ENCODE results near the gene BCAM. TPM values are rescaled to one million over a fixed set of nuclear protein-coding genes. Genes with fewer than 3 reads are reported as not detected.
A peak's percentile ranks its signal among the peaks of the same experiment; 100 is the strongest.
"Not testable (repeated sequence)": the region's sequence is repeated elsewhere in the genome, so short reads cannot be mapped to it uniquely, and the experiment has no call there.

The BCAM gene
- total RNA-seq, 1 experiment from 2014 or later: 116 TPM

DNA sequence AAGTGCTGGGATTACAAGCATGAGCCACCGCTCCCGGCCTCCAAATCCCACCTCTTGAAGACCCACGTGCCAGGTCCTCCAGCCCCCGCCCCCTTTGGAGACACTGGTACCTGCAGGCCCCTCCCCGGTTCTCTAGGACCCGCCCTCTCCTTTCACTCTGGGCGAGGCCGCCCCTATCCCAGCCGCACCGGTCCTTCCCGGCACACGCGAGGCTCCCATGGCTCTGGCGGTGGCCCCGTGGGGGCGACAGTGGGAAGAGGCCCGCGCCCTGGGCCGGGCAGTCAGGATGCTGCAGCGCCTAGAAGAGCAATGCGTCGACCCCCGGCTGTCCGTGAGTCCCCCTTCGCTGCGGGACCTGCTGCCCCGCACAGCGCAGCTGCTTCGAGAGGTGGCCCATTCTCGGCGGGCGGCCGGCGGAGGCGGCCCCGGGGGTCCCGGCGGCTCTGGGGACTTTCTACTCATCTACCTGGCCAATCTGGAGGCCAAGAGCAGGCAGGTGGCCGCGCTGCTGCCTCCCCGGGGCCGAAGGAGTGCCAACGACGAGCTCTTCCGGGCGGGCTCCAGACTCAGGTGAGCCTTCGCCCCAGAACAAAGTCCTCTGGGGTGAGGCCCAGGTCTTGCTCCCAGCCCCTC is 31.1 kb upstream of the BCAM start, which contains the start of gene CBLC:
CBLC (plus strand) TSS at position 176 of the 633 bp plus-strand sequence; CDS start at position 218, 42 bp downstream.
- peak in 1 of 2 experiments; percentile 43 for DNase-seq (ENCODE audit: low read depth in 1 of 2, low spot score in 2 of 2)
- Histone ChIP-seq H3K27me3 (replicated peaks) (no peaks in the 10 kb centered on the region), H3K4me3 (no peak within 1 kb of the TSS), H3K4me1 (replicated peaks) (peaks cover 37% of the 10 kb centered on the region), H3K9me3 (replicated peaks) (no peaks in the 10 kb centered on the region), H3K27ac (0 out of 2 replicates have a peak within 1 kb of the TSS, but pooled peaks have one; percentile 75), H3K36me3 (no peaks in the 10 kb centered on the region)

DNA sequence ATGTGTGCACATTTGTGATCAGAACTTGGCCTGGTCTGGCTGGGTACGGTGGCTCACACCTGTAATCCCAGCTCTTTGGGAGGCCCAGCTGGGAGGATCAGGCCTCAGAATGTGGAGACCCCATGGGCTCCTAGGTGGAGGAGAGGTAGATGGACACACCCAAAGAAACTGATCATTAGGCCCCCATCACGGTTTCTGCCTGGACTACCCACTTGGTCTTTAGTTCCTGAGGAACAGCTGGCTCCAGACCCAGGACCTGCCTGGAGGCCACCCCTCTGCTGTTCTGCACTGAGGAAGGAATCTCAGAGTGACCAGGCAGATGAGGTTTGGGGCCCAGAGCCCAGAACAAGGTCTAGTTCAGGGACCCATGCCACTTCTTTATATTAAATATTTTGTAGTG is 29.8 kb upstream of the BCAM start:
- Histone ChIP-seq H3K36me3 (no peaks in the 10 kb centered on the region), H3K9me3 (replicated peaks) (no peaks in the 10 kb centered on the region), H3K4me3 (no peak overlapping the region), H3K27me3 (replicated peaks) (no peaks in the 10 kb centered on the region), H3K27ac (no peak overlapping the region), H3K4me1 (replicated peaks) (peaks cover 24% of the 10 kb centered on the region)
- no peak for DNase-seq (ENCODE audit: low read depth in 1 of 2, low spot score in 2 of 2)

DNA sequence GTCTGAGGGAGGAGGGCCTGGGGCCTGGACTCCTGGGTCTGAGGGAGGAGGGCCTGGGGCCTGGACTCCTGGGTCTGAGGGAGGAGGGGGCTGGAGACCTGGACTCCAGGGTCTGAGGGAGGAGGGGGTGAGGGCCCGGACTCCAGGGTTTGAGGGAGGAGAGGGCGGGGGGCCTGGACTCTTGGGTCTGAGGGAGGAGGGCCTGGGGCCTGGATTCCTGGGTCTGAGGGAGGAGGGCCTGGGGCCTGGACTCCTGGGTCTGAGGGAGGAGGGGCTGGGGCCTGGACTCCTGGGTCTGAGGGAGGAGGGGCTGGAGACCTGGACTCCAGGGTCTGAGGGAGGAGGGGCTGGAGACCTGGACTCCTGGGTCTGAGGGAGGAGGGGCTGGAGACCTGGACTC is 27.2 kb upstream of the BCAM start:
- H3K36me3 ChIP-seq; H3K4me1 ChIP-seq (replicated peaks); DNase-seq (ENCODE audit: low read depth in 1 of 2, low spot score in 2 of 2); H3K27me3 ChIP-seq (replicated peaks); H3K4me3 ChIP-seq; H3K27ac ChIP-seq; H3K9me3 ChIP-seq (replicated peaks): not testable (repeated sequence)

- peaks cover 6% of the 10 kb centered on the region for H3K4me1 ChIP-seq (replicated peaks)
- DNase-seq (ENCODE audit: low read depth in 1 of 2, low spot score in 2 of 2): no peak
- H3K27me3 ChIP-seq (replicated peaks): no peaks in the 10 kb centered on the region
- H3K27ac ChIP-seq: no peak overlapping the region
- no peaks in the 10 kb centered on the region for H3K36me3 ChIP-seq
- no peaks in the 10 kb centered on the region for H3K9me3 ChIP-seq (replicated peaks)
- no peak overlapping the region for H3K4me3 ChIP-seq
Measured at GRCh38 chr19:44782729-44783128, 26.2 kb upstream of the BCAM start.

DNA sequence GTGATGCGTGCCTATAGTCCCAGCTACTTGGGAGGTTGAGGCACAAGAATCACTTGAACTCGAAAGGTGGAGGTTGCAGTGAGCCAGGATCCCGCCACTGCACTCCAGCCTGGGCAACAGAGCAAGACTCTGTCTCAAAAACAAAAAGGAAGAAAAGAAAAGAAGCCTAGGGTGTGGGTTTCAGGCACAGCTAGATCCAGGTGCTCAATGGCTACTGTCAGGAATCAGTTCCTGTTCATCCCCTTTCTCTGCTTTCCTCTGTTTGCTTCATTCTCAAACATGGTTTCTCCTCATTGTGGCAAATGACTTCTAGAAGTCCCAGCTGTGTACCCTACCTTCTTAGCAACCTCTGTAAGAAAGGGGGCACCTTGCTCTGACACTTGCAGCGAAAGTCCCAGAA is 25.4 kb upstream of the BCAM start:
- H3K36me3 ChIP-seq: no peaks in the 10 kb centered on the region
- H3K4me1 ChIP-seq (replicated peaks): peaks cover 6% of the 10 kb centered on the region
- no peaks in the 10 kb centered on the region for H3K9me3 ChIP-seq (replicated peaks)
- no peak overlapping the region for H3K27ac ChIP-seq
- no peaks in the 10 kb centered on the region for H3K27me3 ChIP-seq (replicated peaks)
- no peak for DNase-seq (ENCODE audit: low read depth in 1 of 2, low spot score in 2 of 2)
- no peak overlapping the region for H3K4me3 ChIP-seq

GRCh38 chr19:44785271-44785670 is 23.6 kb upstream of the BCAM start:
- no peaks in the 10 kb centered on the region for H3K36me3 ChIP-seq
- H3K4me1 ChIP-seq (replicated peaks): peaks cover 6% of the 10 kb centered on the region
- no peak overlapping the region for H3K27ac ChIP-seq
- DNase-seq (ENCODE audit: low read depth in 1 of 2, low spot score in 2 of 2): no peak
- H3K27me3 ChIP-seq (replicated peaks): no peaks in the 10 kb centered on the region
- no peak overlapping the region for H3K4me3 ChIP-seq
- no peaks in the 10 kb centered on the region for H3K9me3 ChIP-seq (replicated peaks)

GRCh38 chr19:44785993-44786392 is 22.9 kb upstream of the BCAM start:
- peaks cover 6% of the 10 kb centered on the region for H3K4me1 ChIP-seq (replicated peaks)
- no peak for DNase-seq (ENCODE audit: low read depth in 1 of 2, low spot score in 2 of 2)
- H3K9me3 ChIP-seq (replicated peaks): no peaks in the 10 kb centered on the region
- H3K4me3 ChIP-seq: no peak overlapping the region
- no peaks in the 10 kb centered on the region for H3K27me3 ChIP-seq (replicated peaks)
- no peak overlapping the region for H3K27ac ChIP-seq
- no peaks in the 10 kb centered on the region for H3K36me3 ChIP-seq

DNA sequence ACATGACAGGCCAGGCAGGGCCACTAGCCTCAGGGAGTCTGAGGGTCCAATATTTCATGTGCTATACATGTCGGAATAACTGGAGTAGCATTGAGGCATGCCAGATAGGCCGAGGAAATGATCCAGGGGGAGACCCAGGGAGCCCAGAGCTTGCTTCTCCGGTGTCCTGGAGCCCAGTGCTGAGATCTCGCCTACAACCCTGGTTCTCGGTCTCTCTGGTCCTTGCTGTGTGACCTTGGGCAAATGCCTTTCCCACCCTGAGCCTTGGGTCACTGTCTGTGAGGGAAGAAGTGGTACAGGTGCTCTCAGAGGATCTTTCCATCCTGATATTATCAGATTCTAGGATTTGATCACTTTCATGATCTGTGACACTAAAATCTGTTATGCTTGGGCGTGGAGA is 19.9 kb upstream of the BCAM start:
- no peaks in the 10 kb centered on the region for H3K36me3 ChIP-seq
- no peaks in the 10 kb centered on the region for H3K9me3 ChIP-seq (replicated peaks)
- DNase-seq (ENCODE audit: low read depth in 1 of 2, low spot score in 2 of 2): no peak
- H3K27ac ChIP-seq: no peak overlapping the region
- peaks cover 6% of the 10 kb centered on the region for H3K4me1 ChIP-seq (replicated peaks)
- no peak overlapping the region for H3K4me3 ChIP-seq
- H3K27me3 ChIP-seq (replicated peaks): no peaks in the 10 kb centered on the region

DNA sequence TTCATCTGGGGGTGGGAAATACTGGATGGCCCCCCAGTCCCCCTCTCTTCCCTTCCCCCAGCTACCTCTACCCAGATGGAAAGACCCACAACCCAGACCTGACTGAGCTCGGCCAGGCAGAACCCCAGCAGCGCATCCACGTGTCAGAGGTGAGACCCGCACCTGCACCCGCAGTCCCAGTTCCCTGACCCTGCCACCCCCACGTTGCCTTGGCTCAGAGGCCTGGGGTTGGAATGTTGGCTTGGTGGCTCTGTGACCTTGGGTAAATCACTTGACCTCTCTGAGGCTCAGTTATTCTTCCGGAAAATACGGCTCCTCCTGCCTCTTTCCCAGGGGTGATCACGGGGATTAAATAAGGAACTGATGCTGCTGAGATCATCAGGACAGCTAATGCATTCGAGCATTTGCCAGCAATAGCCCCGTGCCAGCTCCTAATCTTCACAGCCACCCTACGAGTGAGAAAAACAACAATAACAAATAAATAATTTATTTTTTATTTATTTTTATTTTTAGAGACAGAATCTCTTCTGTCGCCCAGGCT is 18.9 kb upstream of the BCAM start:
- no peaks in the 10 kb centered on the region for H3K9me3 ChIP-seq (replicated peaks)
- no peaks in the 10 kb centered on the region for H3K27me3 ChIP-seq (replicated peaks)
- DNase-seq (ENCODE audit: low read depth in 1 of 2, low spot score in 2 of 2): no peak
- H3K36me3 ChIP-seq: no peaks in the 10 kb centered on the region
- H3K4me3 ChIP-seq: no peak overlapping the region
- no peaks in the 10 kb centered on the region for H3K4me1 ChIP-seq (replicated peaks)
- H3K27ac ChIP-seq: no peak overlapping the region

- no peak for DNase-seq (ENCODE audit: low read depth in 1 of 2, low spot score in 2 of 2)
- no peaks in the 10 kb centered on the region for H3K36me3 ChIP-seq
- H3K27me3 ChIP-seq (replicated peaks): no peaks in the 10 kb centered on the region
- H3K4me1 ChIP-seq (replicated peaks): peaks cover 12% of the 10 kb centered on the region
- no peak overlapping the region for H3K4me3 ChIP-seq
- no peaks in the 10 kb centered on the region for H3K9me3 ChIP-seq (replicated peaks)
- no peak overlapping the region for H3K27ac ChIP-seq
Measured at GRCh38 chr19:44792281-44792680, 16.6 kb upstream of the BCAM start.

DNA sequence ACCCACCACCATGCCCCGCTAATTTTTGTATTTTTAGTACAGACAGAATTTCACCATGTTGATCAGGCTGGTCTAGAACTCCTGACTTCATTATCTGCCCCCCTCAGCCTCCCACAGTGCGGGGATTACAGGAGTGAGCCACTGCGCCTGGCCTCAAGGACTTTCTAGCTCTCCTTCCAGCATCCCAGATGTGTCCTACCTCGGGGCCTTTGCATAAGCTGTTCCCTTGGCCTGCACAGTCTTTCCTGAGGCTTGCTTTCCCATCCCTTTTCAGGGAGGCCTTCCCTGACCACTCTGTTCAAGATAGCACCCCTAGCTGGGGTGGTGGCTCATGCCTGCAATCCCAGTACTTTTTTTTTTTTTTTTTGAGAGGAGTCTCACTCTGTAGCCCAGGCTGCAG is 14.3 kb upstream of the BCAM start:
- Histone ChIP-seq H3K4me3 (no peak overlapping the region), H3K36me3 (no peaks in the 10 kb centered on the region), H3K27me3 (replicated peaks) (no peaks in the 10 kb centered on the region), H3K4me1 (replicated peaks) (peaks cover 26% of the 10 kb centered on the region), H3K9me3 (replicated peaks) (no peaks in the 10 kb centered on the region), H3K27ac (no peak overlapping the region)
- DNase-seq (ENCODE audit: low read depth in 1 of 2, low spot score in 2 of 2): no peak

DNA sequence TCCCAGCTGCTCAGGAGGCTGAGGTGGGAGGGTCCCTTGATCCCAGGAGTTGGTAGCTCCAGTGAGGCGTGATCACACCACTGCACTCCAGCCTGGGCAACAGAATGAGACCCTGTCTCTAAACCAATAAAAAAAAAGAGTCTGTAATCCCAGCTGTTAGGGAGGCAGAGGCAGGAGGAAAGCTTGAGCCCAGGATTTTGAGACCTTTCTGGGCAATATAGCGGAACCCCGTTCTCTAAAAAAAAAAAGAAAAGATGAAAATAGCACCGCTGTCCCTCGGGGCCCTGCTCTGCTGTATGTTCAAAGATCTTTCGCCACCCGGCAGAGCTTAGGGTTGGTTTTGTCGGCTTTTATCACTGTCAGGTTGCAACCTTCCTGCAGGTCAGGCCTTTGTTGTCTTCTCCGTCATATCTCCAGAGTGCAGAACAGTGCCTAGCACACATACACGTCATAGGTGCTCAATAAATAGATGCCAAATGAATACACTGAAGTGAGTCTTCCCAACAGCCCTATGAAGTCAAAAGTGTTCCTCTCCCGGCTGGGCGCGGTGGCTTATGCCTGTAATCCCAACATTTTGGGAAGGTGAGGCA is 13.4 kb upstream of the BCAM start:
- no peaks in the 10 kb centered on the region for H3K36me3 ChIP-seq
- H3K27me3 ChIP-seq (replicated peaks): no peaks in the 10 kb centered on the region
- DNase-seq (ENCODE audit: low read depth in 1 of 2, low spot score in 2 of 2): no peak
- no peak overlapping the region for H3K4me3 ChIP-seq
- no peaks in the 10 kb centered on the region for H3K9me3 ChIP-seq (replicated peaks)
- H3K27ac ChIP-seq: no peak overlapping the region
- peaks cover 34% of the 10 kb centered on the region for H3K4me1 ChIP-seq (replicated peaks)

DNA sequence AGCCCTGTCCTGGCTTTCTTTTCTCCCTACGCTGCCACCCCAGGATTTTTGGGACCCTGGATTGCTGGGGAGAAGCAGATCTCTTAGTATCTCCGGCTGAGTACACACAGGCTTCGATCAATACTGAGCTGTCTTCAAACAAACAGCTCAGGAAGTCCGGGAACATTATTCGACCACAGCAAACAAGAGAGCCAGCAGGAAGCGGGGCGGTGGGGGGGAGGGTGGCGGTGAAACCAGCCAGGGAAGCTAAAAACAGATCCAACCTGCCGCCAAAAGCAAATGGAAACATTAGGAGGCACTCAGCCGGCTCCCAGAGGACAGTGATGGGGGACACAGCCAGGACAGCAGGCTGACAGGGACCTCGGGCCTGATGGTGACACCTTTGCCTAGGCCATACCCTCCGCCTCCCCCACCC is 12.2 kb upstream of the BCAM start:
- Histone ChIP-seq H3K27ac (no peak overlapping the region; the same call in 1 of the 2 replicates), H3K27me3 (replicated peaks) (no peaks in the 10 kb centered on the region), H3K9me3 (replicated peaks) (no peaks in the 10 kb centered on the region), H3K4me1 (replicated peaks) (peaks cover 34% of the 10 kb centered on the region), H3K36me3 (no peaks in the 10 kb centered on the region), H3K4me3 (no peak overlapping the region)
- DNase-seq (ENCODE audit: low read depth in 1 of 2, low spot score in 2 of 2): no peak

DNA sequence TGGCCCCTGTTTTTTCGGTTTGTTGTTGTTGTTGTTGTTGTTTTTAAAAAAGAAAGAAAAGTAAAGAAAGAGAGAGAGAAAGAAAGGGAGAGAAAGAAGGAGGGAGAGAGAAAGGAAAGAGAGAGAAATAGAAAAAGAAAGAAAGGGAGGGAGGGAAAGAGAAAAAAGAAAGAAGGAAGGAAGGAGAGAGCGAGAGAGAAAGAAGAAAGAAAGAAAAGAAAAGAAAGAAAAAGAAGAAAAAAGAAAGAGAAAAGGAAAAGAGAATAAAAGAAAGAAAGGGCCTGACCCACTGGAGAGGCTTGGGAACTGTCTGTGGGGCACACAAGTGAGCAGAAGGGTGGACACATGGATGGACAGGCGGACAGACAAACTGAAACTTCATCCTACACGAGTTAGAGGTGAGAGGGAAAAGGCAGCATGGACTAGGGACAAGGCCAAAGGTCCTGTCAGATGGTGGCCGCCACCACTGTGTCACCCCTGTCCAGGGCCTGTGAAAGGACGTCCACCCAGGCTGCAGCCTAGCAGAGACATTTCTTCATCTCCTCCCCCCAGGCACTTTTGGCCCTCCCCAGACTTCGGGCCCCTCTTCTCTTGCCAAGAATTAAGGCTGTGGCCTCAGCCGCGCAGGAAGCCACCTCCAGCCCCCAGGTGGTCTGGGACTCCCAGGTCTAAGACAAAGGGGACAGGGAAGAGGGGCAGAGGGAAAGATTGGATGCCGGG is 9.1 kb upstream of the BCAM start:
- no peaks in the 10 kb centered on the region for H3K9me3 ChIP-seq (replicated peaks)
- H3K27ac ChIP-seq: peak overlapping the region; percentile 27; the same call in 1 of the 2 replicates
- H3K4me1 ChIP-seq (replicated peaks): peaks cover 34% of the 10 kb centered on the region
- H3K4me3 ChIP-seq: no peak overlapping the region
- H3K27me3 ChIP-seq (replicated peaks): no peaks in the 10 kb centered on the region
- H3K36me3 ChIP-seq: no peaks in the 10 kb centered on the region
- DNase-seq (ENCODE audit: low read depth in 1 of 2, low spot score in 2 of 2): no peak
